GM04504 (cell line): ENCODE measurements around the gene FNTB.
"Not testable (repeated sequence)": the region's sequence is repeated elsewhere in the genome, so short reads cannot be mapped to it uniquely, and the experiment has no call there.

Experiments used
- DNase-seq: peaks from one replicate; pipeline ENCODE4 v3.0.0-alpha.2; 2012; ENCODE audit warnings: low read depth

Gene FNTB

GRCh38 chr14:65054471-65055085 is 67.9 kb downstream of the FNTB start:
- no peak for DNase-seq

- DNase-seq = no peak
Measured at GRCh38 chr14:65057695-65058094, 71.0 kb downstream of the FNTB start.

GRCh38 chr14:65062096-65063075 is 75.7 kb downstream of the FNTB start:
- no peak for DNase-seq

- no peak for DNase-seq
Measured at GRCh38 chr14:65065719-65066118, 79.0 kb downstream of the FNTB start.

DNA sequence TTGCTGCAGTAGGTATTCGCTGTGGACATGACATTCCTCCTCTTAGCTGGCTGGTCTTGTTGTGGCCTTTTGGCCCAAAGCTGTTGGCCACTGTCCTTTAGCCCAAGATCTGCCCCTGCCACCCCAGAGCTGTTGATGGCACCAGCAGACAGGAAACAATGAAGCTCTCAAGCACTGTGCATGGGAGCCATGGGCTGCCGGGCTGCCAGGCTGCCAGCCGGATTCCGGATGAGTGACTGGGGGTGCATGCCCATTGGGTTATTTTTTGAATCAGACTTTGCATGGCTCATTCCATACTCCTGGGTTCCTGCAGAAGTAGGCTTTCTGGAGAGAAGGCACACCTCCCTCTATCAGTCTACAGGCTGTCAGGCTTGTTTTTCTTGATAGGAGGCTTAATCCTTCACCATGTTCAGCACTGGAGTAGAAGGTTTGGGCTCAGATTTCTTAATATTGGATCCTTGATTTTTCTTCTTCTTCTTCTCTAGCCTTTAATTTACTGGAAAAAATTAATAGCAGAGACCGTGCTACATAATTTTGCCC is 83.2 kb downstream of the FNTB start:
- no peak for DNase-seq

- no peak for DNase-seq
Measured at GRCh38 chr14:65070471-65070976, 83.8 kb downstream of the FNTB start.

DNA sequence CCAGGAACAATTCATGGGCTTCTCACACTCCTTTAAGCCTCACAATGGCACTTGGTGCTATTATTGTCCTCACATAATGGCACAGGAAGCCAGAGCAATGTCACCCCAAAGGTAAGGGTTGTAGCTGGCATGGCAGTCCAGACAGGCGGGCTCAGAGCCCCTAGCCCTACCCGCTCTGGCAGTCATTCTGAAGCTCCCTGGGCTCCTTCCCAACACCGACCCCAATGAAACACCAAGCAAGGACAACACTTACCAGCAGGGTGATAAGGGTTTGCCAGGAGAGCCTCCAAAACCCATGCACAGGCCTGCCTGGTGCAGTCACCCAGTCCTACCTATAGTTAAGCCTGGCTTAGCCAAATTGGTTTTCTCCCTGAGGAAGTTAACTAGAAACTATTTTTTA is 84.8 kb downstream of the FNTB start:
- no peak for DNase-seq

- DNase-seq = no peak
Measured at GRCh38 chr14:65072256-65072655, 85.6 kb downstream of the FNTB start.

- DNase-seq = no peak
Measured at GRCh38 chr14:65072937-65073336, 86.2 kb downstream of the FNTB start.

- DNase-seq = no peak
Measured at GRCh38 chr14:65073605-65074201, 87.0 kb downstream of the FNTB start.

DNA sequence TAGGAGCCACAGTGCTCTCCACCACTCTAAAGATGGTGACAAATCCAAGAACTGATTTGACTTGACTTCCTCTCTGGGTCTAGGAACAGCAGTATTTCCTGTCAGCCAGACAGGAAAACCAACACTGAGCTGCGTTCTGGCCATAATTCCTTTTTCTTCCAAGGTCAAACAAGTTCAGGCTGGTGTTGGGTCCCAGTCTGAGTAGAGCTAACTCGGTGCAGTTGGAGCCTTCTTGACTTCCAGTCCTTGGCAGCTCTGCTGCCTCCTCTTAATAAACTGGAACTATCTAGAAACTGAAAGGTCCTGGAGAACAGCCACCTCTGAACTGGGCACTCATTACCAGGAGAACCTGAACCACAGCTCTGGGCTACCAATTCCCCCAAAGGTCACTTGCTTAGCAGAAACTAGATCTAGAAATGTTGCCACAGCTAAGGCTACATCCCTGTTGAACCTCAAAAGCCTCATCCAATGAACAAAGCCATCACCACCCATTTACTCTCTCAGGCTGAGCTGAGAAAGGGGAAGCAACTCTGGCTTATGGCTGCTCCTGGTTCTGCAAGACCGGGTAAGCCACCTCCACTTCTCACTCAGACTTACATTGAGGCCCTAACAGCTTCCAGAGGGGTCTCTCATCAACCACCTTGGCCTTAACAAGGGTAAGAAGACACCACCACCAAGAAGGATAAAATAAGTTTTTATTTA is 87.9 kb downstream of the FNTB start:
- DNase-seq = no peak

DNA sequence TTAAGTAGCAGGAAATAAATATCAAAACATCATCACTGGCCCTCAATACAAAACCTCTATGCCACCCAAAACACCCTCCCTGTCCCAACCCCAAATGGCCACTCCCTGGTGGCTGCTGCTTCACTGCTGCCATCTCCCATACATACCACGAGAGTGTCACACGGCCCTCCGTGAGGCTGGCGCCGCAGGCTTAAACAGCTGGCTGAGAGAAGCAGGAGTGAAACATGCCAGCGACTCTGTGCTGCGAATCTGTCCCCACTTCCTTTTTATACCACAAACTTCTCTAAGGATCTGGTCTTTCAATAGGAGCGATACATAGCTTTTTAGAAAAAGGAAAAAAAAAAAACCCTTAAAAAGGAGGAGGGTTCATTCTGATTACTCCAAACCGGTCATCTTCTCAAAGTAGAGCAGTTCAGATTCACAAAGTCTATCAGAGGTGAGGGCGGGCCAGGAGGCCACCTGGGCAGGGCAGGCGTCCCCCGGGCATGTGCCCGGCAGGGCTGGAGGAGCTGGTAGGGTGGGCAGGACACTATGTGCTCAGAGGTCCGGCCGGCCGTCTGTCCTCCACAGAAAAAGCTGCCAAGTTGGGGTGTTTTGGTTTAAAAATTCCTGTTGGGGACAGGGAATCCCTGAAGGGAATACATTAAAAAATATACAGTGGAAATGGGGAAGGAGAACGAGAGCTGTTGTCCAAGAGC is 89.1 kb downstream of the FNTB start:
- DNase-seq = no peak

- no peak for DNase-seq
Measured at GRCh38 chr14:65077318-65077717, 90.6 kb downstream of the FNTB start.

DNA sequence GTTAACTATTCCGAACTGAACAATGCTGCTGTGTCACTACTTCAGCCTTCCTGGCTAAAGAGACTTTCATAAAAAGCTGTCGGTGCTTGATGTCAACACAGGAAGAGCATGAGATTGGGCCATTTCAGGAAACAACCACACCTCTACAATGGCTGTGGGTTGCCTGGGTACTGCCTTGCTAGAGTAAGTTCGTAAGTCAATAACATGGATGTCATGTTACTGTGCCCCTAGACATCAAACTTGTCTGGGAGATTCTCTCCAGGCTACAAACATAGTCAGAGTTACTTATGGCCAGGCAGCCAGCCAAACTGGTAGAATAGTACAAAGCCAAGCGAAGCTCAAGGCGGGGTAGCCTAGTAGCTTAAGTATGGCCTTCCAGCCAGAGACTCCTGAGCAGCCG is 92.5 kb downstream of the FNTB start:
- DNase-seq = no peak

DNA sequence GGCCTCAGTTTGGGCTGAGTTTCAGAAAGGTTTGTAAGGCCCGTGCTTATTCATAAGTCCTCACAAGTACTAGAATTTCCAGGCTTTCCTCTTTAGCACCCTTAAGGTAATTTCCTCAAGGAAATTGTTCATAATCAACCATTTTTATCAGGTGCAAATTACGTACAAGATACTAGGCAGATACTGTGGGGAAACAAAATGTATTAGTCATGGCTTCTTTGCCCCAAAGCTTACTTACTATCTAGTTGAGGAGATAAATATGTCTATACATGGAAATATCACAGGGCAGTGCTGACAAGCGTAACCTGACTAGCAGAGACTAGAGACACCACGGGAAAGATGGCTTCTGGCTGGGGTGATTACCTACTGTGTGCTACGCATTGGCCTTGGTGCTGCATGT is 93.1 kb downstream of the FNTB start:
- no peak for DNase-seq

GRCh38 chr14:65080960-65081747 is 94.5 kb downstream of the FNTB start:
- DNase-seq = no peak

- DNase-seq = no peak
Measured at GRCh38 chr14:65082930-65083329, 96.2 kb downstream of the FNTB start.

DNA sequence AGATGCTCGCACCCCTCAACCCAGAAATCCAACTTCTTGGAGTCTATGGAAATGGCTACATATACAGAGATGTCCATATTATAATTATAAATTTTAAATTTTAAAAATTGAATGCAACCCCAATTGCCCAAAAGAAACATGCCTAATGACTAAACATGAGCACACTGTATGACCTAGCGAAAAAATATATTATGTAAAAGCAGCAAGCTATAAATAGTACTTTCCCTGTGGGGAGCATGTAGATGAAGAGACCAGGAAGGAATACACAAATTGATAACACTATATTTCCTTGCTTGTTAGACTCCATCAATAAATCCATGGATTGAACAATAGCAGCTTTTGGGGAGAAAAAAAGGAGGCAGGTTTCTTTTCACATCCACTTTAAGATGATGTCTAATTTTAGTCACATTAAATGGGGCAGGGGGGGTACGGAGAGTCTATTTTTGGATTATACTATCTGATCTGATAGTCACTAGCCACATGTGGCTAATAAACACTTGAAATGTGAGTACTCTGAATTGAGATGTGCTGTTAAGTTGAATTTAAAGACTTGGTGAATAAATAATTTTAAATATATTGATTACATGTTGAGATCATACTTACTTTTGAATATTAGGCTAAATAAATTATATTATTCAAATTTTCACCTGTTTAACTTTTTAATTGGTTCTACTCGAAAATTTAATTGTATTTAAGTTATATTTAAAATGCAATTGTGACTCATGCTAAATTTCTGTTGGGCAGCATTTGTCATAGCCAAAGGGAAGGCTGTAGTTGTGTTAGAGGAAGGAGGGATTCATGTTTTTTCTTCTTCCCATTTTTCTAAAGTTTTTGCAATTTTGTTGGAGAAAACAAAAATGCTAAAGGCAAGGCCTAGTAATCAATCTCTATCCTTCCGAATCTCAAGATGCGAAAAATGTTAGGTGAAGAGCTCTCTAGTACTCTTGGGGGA is 98.1 kb downstream of the FNTB start:
- DNase-seq = no peak

- DNase-seq = not testable (repeated sequence)
Measured at GRCh38 chr14:65086686-65087085, 100.0 kb downstream of the FNTB start.
